Caco-2 (cell line): ENCODE results near the gene TRPV3. TPM values are rescaled to one million over a fixed set of nuclear protein-coding genes. Genes with fewer than 3 reads are reported as not detected.

ENCODE experiments used
- BruUV-seq: library from RNA; stranded (reverse); fragments of 400-500 nt; replicated peaks from 2 replicates; lab custom pipeline; 2021; lab: Mats Ljungman, UMichigan
- CTCF ChIA-PET: fragments of 300-600 bp; sonication (Branson Sonifier 250); formaldehyde crosslinking; loops from one replicate; lab custom pipeline; 2022; ENCODE audit warnings: antibody characterized with exemption; lab: Charles Lee
- POLR2A ChIA-PET: fragments of 300-600 bp; sonication (Branson Sonifier 250); formaldehyde crosslinking; loops from one replicate; lab custom pipeline; 2022; ENCODE audit warnings: antibody characterized with exemption; lab: Charles Lee
- DNase-seq, 2 experiments: peaks; one replicate each; pipeline versions ENCODE4 v3.0.0 to v3.0.0-alpha.2; 2020 to 2022
- H3K27me3 ChIP-seq: replicated peaks from 2 replicates; pipeline ENCODE4 v1.6.0; 2011; ENCODE audit warnings: low read length; ENCODE audit not compliant: control insufficient read depth, insufficient read depth
- H3K36me3 ChIP-seq: 2 replicates; pipeline ENCODE4 v1.5.1; 2011; ENCODE audit warnings: low read length; ENCODE audit not compliant: control insufficient read depth, insufficient read depth
- H3K4me1 ChIP-seq: fragments of 250-450 bp; sonication (Bioruptor Pico); 2 replicates; pipeline ENCODE4 v1.5.1; 2020; ENCODE audit warnings: mild to moderate bottlenecking
- H3K4me3 ChIP-seq: 2 replicates; pipeline ENCODE4 v1.5.1; 2011; ENCODE audit warnings: low read depth, mild to moderate bottlenecking, control low read depth, low read length
- H3K9me3 ChIP-seq: fragments of 250-450 bp; sonication (Bioruptor Pico); 2 replicates; pipeline ENCODE4 v1.5.1; 2020; ENCODE audit warnings: mild to moderate bottlenecking, moderate library complexity
- H3K27ac Mint-ChIP-seq: one replicate; pipeline ENCODE4 v1.8.0; 2022; ENCODE audit warnings: mixed read lengths; ENCODE audit not compliant: unreplicated experiment
- H3K27me3 Mint-ChIP-seq: one replicate; pipeline ENCODE4 v1.8.0; 2022; ENCODE audit warnings: mixed read lengths; ENCODE audit not compliant: insufficient read depth, unreplicated experiment
- H3K36me3 Mint-ChIP-seq: one replicate; pipeline ENCODE4 v1.8.0; 2022; ENCODE audit warnings: mild to moderate bottlenecking, mixed read lengths; ENCODE audit not compliant: insufficient read depth, unreplicated experiment
- H3K4me1 Mint-ChIP-seq: one replicate; pipeline ENCODE4 v1.8.0; 2022; ENCODE audit warnings: low read depth, mixed read lengths; ENCODE audit not compliant: unreplicated experiment
- H3K4me3 Mint-ChIP-seq: one replicate; pipeline ENCODE4 v1.8.0; 2022; ENCODE audit warnings: mild to moderate bottlenecking, moderate library complexity, mixed read lengths; ENCODE audit not compliant: unreplicated experiment
- H3K9me3 Mint-ChIP-seq: one replicate; pipeline ENCODE4 v1.8.0; 2022; ENCODE audit warnings: mixed read lengths; ENCODE audit not compliant: unreplicated experiment
- CTCF ChIP-seq, 2 experiments: fragments of 200-600 bp in 1 of 2; IDR thresholded peaks; 1 replicate in 1 of 2; 2 replicates in 1 of 2; pipeline versions ENCODE4 v1.5.1 to v1.8.0; 2011 to 2022; ENCODE audit warnings: antibody characterized with exemption in 1 of 2, control low read depth in 1 of 2, inconsistent platforms in 1 of 2, low read depth in 1 of 2, low read length in 1 of 2, mild to moderate bottlenecking in 1 of 2, moderate library complexity in 1 of 2; ENCODE audit not compliant: insufficient read depth in 1 of 2, severe bottlenecking in 1 of 2, unreplicated experiment in 1 of 2
- intact Hi-C: fragments of 100-400 bp; cut with micrococcal nuclease; formaldehyde crosslinking; loops from one replicate; pipeline ENCODE4 v1.10.0; 2022; ENCODE audit not compliant: unreplicated experiment
- total RNA-seq: library from RNA; stranded (reverse); gene quantifications from 2 replicates; pipeline ENCODE4 v1.2.3, GENCODE V29; 2022

The TRPV3 gene
- total RNA-seq, 1 experiment from 2014 or later = 8.4 TPM

DNA sequence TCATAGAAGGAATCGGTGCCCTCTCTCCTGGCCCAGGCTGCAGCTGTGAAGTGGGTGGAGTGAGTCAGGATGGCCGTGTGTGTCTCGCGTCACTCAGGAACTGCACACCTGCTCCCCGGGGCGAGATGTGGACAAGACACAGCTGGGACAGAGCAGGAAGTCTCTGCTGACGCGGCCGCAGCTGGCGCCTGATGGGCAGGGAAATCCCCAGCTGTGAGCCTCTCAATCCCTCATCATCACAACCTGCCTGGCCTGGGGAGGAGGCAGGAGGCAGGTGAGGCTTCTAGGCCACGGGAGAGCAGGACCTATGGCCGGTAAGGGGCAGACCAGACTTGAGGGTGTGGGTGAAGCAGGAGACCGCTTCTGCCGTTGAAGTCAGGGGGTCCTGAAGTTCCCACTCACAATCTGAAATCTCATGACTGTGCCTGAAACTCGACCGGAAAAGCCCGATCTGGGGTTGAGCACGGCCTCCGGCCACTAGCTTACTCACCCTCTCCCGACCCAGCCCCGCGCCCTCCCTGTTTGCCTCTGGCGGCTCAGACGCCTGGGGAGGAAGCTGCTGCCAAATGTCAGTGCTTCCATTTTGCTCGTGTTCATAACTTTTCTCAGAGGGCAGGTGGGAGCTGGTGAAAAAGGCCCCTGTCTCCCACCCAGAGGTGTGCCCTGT lies 1.1 kb upstream of the TRPV3 start:
- Histone ChIP-seq H3K9me3 (no peaks in the 10 kb centered on the region), H3K36me3 (no peaks in the 10 kb centered on the region), H3K27me3 (no peaks in the 10 kb centered on the region), H3K4me3 (no peak overlapping the region), H3K4me1 (no peaks in the 10 kb centered on the region)
- intact Hi-C loops = no loop called here
- POLR2A ChIA-PET = no interaction called here
- CTCF ChIA-PET = no interaction called here
- no peak overlapping the region for H3K27ac Mint-ChIP-seq
- H3K27me3 Mint-ChIP-seq = no peaks in the 10 kb centered on the region
- no peak for TF ChIP-seq CTCF (IDR thresholded peaks at IDR 0.05; ENCODE audit: insufficient read depth in 1 of 2, low read depth in 1 of 2, low read length in 1 of 2, severe bottlenecking in 1 of 2, unreplicated experiment in 1 of 2)
- H3K4me1 Mint-ChIP-seq = peaks cover 6% of the 10 kb centered on the region
- no peak for DNase-seq
- no peak overlapping the region for H3K4me3 Mint-ChIP-seq
- no peaks in the 10 kb centered on the region for H3K36me3 Mint-ChIP-seq
- no TSS peak for BruUV-seq
- no peaks in the 10 kb centered on the region for H3K9me3 Mint-ChIP-seq

- no peak for TF ChIP-seq CTCF (IDR thresholded peaks at IDR 0.05; ENCODE audit: insufficient read depth in 1 of 2, low read depth in 1 of 2, low read length in 1 of 2, severe bottlenecking in 1 of 2, unreplicated experiment in 1 of 2)
- POLR2A ChIA-PET = no interaction called here
- Histone ChIP-seq H3K36me3 (no peaks in the 10 kb centered on the region), H3K4me1 (no peaks in the 10 kb centered on the region), H3K27me3 (no peaks in the 10 kb centered on the region), H3K4me3 (no peak overlapping the region), H3K9me3 (no peaks in the 10 kb centered on the region)
- Mint-ChIP-seq H3K4me1 (peaks cover 6% of the 10 kb centered on the region), H3K27ac (no peak overlapping the region), H3K4me3 (no peak overlapping the region), H3K36me3 (no peaks in the 10 kb centered on the region), H3K9me3 (no peaks in the 10 kb centered on the region), H3K27me3 (peaks cover 2% of the 10 kb centered on the region)
- DNase-seq = no peak
- CTCF ChIA-PET = no interaction called here
- intact Hi-C loops = no loop called here
- BruUV-seq = no TSS peak
Measured at GRCh38 chr17:3556916-3557767, 470 bp downstream of the TRPV3 start.

GRCh38 chr17:3556239-3556915 lies 1.2 kb downstream of the TRPV3 start:
- no TSS peak for BruUV-seq
- DNase-seq = no peak
- TF ChIP-seq CTCF (IDR thresholded peaks at IDR 0.05; ENCODE audit: insufficient read depth in 1 of 2, low read depth in 1 of 2, low read length in 1 of 2, severe bottlenecking in 1 of 2, unreplicated experiment in 1 of 2) = no peak
- H3K27me3 Mint-ChIP-seq = peaks cover 2% of the 10 kb centered on the region
- no peaks in the 10 kb centered on the region for H3K36me3 ChIP-seq
- no peak overlapping the region for H3K4me3 ChIP-seq
- H3K36me3 Mint-ChIP-seq = no peaks in the 10 kb centered on the region
- H3K9me3 Mint-ChIP-seq = no peaks in the 10 kb centered on the region
- no peaks in the 10 kb centered on the region for H3K27me3 ChIP-seq
- no peaks in the 10 kb centered on the region for H3K9me3 ChIP-seq
- H3K4me1 ChIP-seq = no peaks in the 10 kb centered on the region
- CTCF ChIA-PET = interaction anchor here (0.6 kb wide), 1 partner anchor 26 kb away, joined by 3 read pairs; no protein-coding TSS in a partner anchor
- peaks cover 6% of the 10 kb centered on the region for H3K4me1 Mint-ChIP-seq
- no peak overlapping the region for H3K27ac Mint-ChIP-seq
- POLR2A ChIA-PET = no interaction called here
- intact Hi-C loops = no loop called here
- no peak overlapping the region for H3K4me3 Mint-ChIP-seq
